ENCODE data around the gene SUMO4. TPM values are rescaled to one million over a fixed set of nuclear protein-coding genes. Genes with fewer than 3 reads are reported as not detected.
A peak's percentile ranks its signal among the peaks of the same experiment; 100 is the strongest.

SUMO4 gene
- total RNA-seq, 2 donors from 2014 or later, result 0.67 to 1.3 TPM

GRCh38 chr6:149446791-149447376 lies 46.8 kb downstream of the SUMO4 start:
- Histone ChIP-seq H3K27me3 (no peaks in the 10 kb centered on the region), H3K27ac (no peak overlapping the region), H3K9me3 (no peaks in the 10 kb centered on the region), H3K4me1 (peaks cover 0 to 19% of the 10 kb centered on the region in 2 donors), H3K4me3 (no peak overlapping the region), H3K36me3 (no peaks in the 10 kb centered on the region)
- TF ChIP-seq CTCF (IDR thresholded peaks at IDR 0.05), result no peak
- no peak for DNase-seq (ENCODE audit: low spot score)

GRCh38 chr6:149448821-149449453 lies 48.9 kb downstream of the SUMO4 start:
- no peak for DNase-seq (ENCODE audit: low spot score)
- no peaks in the 10 kb centered on the region for H3K27me3 ChIP-seq
- no peak overlapping the region for H3K4me3 ChIP-seq
- peaks cover 0 to 31% of the 10 kb centered on the region in 2 donors for H3K4me1 ChIP-seq
- no peak overlapping the region for H3K27ac ChIP-seq
- H3K9me3 ChIP-seq, result no peaks in the 10 kb centered on the region
- no peak for TF ChIP-seq CTCF (IDR thresholded peaks at IDR 0.05)
- no peaks in the 10 kb centered on the region for H3K36me3 ChIP-seq

GRCh38 chr6:149449831-149450678 lies 50.0 kb downstream of the SUMO4 start:
- Histone ChIP-seq H3K27ac (no peak overlapping the region), H3K4me3 (peak overlapping the region; percentile 35 to 57), H3K9me3 (no peaks in the 10 kb centered on the region), H3K27me3 (no peaks in the 10 kb centered on the region), H3K36me3 (no peaks in the 10 kb centered on the region), H3K4me1 (peaks cover 0 to 42% of the 10 kb centered on the region in 2 donors)
- no peak for TF ChIP-seq CTCF (IDR thresholded peaks at IDR 0.05)
- no peak for DNase-seq (ENCODE audit: low spot score)

Other genes starting within 250 kb of the SUMO4 start
- gene TAB2, start 82.5 kb upstream of the SUMO4 start, total RNA-seq, result 10 to 100 TPM; 51.8 to 58.5 TPM
- gene ZC3H12D, start 84.8 kb downstream of the SUMO4 start, total RNA-seq, result 1 to 10 TPM in 1 of 2 donors, under 1 TPM in 1; 0.30 to 1.3 TPM
- 10 to 100 TPM; 14.6 to 17.0 TPM for gene PPIL4, start 145.8 kb downstream of the SUMO4 start, total RNA-seq
- 10 to 100 TPM; 45.5 to 54.9 TPM for gene GINM1, start 166.1 kb downstream of the SUMO4 start, total RNA-seq
- gene KATNA1, start 248.5 kb downstream of the SUMO4 start, total RNA-seq, result 10 to 100 TPM; 11.2 to 15.9 TPM

All from right atrium auricular region (tissue), 2 donors.